Osteoblast (primary cell): ENCODE data around the gene SYNE1. TPM values are rescaled to one million over a fixed set of nuclear protein-coding genes. Genes with fewer than 3 reads are reported as not detected.

ENCODE experiments used
- DNase-seq: peaks from one replicate; pipeline ENCODE4 v3.0.0; 2011; ENCODE audit warnings: low spot score, mixed read lengths; ENCODE audit not compliant: insufficient read length; ENCODE audit errors: missing footprints
- H2AFZ ChIP-seq: 2 replicates; pipeline ENCODE4 v1.6.0; 2011; ENCODE audit warnings: mild to moderate bottlenecking, low read length
- H3K27ac ChIP-seq: 2 replicates; pipeline ENCODE4 v1.5.1; 2011; ENCODE audit warnings: mild to moderate bottlenecking, low read depth, low read length, moderate library complexity
- H3K27me3 ChIP-seq: 2 replicates; pipeline ENCODE4 v1.6.0; 2012; ENCODE audit warnings: mild to moderate bottlenecking, control low read depth, inconsistent platforms, low read length, moderate library complexity; ENCODE audit not compliant: insufficient read depth
- H3K36me3 ChIP-seq: 2 replicates; pipeline ENCODE4 v1.5.1; 2011; ENCODE audit warnings: mild to moderate bottlenecking, low read length, control low read depth, moderate library complexity; ENCODE audit not compliant: insufficient read depth
- H3K4me1 ChIP-seq: 2 replicates; pipeline ENCODE4 v1.5.1; 2011; ENCODE audit warnings: mild to moderate bottlenecking, low read length, control low read depth, moderate library complexity; ENCODE audit not compliant: insufficient read depth
- H3K4me2 ChIP-seq: 2 replicates; pipeline ENCODE4 v1.6.0; 2011; ENCODE audit warnings: mild to moderate bottlenecking, low read length; ENCODE audit not compliant: insufficient read depth
- H3K4me3 ChIP-seq: fragments of 200-600 bp; sonication (generic); 3 replicates; pipeline ENCODE4 v1.5.1; 2012; ENCODE audit warnings: mild to moderate bottlenecking, low read length, inconsistent platforms; ENCODE audit not compliant: insufficient read depth
- H3K79me2 ChIP-seq: 2 replicates; pipeline ENCODE4 v1.6.0; 2012; ENCODE audit warnings: mild to moderate bottlenecking, low read length, control low read depth, inconsistent platforms; ENCODE audit not compliant: insufficient read depth
- H3K9me3 ChIP-seq: 2 replicates; pipeline ENCODE4 v1.5.1; 2011; ENCODE audit warnings: low read depth, low read length, control low read depth
- H4K20me1 ChIP-seq: 2 replicates; pipeline ENCODE4 v1.6.0; 2012; ENCODE audit warnings: mild to moderate bottlenecking, low read length, control low read depth; ENCODE audit not compliant: insufficient read depth
- total RNA-seq: library from RNA; depleted of rRNA; stranded (reverse); fragments of >200 nt; gene quantifications from 2 replicates; pipeline ENCODE4 v1.2.3, GENCODE V29; 2012
- TF ChIP-seq, protein P1 (sequence below): IDR thresholded peaks from 2 replicates; pipeline ENCODE4 v1.5.1; 2011; ENCODE audit warnings: mild to moderate bottlenecking, low read depth, low read length, moderate library complexity; ENCODE audit errors: extremely low read depth

Gene SYNE1
- total RNA-seq, 1 donor: 240 TPM

- TF ChIP-seq, protein P1, sequence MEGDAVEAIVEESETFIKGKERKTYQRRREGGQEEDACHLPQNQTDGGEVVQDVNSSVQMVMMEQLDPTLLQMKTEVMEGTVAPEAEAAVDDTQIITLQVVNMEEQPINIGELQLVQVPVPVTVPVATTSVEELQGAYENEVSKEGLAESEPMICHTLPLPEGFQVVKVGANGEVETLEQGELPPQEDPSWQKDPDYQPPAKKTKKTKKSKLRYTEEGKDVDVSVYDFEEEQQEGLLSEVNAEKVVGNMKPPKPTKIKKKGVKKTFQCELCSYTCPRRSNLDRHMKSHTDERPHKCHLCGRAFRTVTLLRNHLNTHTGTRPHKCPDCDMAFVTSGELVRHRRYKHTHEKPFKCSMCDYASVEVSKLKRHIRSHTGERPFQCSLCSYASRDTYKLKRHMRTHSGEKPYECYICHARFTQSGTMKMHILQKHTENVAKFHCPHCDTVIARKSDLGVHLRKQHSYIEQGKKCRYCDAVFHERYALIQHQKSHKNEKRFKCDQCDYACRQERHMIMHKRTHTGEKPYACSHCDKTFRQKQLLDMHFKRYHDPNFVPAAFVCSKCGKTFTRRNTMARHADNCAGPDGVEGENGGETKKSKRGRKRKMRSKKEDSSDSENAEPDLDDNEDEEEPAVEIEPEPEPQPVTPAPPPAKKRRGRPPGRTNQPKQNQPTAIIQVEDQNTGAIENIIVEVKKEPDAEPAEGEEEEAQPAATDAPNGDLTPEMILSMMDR: no peak
- Histone ChIP-seq H3K4me3 (no peak overlapping the region), H2AFZ (no peak overlapping the region), H3K36me3 (no peaks in the 10 kb centered on the region), H4K20me1 (no peaks in the 10 kb centered on the region), H3K27me3 (no peaks in the 10 kb centered on the region), H3K27ac (no peak overlapping the region), H3K9me3 (no peaks in the 10 kb centered on the region), H3K79me2 (no peaks in the 10 kb centered on the region), H3K4me2 (no peak overlapping the region), H3K4me1 (no peaks in the 10 kb centered on the region)
- DNase-seq: no peak
Observed at GRCh38 chr6:152441902-152442301, 195.3 kb downstream of the SYNE1 start.

DNA sequence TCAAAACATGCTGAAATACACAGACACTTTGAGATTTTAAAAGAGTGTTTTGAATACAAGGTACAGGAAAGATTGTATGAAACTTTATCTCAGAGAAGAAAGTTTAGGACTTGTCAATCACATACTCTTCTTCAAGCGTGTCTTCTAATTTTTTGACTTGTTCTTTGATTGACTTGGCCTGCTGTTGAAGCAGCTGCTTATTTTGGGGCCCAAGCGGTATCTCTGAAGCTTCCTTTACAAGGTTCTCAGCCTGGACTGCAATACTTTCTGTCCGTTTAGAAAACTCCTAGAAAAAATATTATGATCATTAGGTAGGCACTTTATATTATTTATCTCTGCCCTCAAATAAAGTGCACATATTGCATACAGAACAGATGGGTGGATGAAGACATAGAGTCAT lies 201.3 kb downstream of the SYNE1 start:
- Histone ChIP-seq H3K79me2 (no peaks in the 10 kb centered on the region), H3K27ac (no peak overlapping the region), H3K27me3 (no peaks in the 10 kb centered on the region), H4K20me1 (no peaks in the 10 kb centered on the region), H3K4me3 (no peak overlapping the region), H3K4me2 (no peak overlapping the region), H3K9me3 (no peaks in the 10 kb centered on the region), H3K4me1 (no peaks in the 10 kb centered on the region), H3K36me3 (no peaks in the 10 kb centered on the region), H2AFZ (no peak overlapping the region)
- TF ChIP-seq, protein P1: no peak
- DNase-seq: no peak

DNA sequence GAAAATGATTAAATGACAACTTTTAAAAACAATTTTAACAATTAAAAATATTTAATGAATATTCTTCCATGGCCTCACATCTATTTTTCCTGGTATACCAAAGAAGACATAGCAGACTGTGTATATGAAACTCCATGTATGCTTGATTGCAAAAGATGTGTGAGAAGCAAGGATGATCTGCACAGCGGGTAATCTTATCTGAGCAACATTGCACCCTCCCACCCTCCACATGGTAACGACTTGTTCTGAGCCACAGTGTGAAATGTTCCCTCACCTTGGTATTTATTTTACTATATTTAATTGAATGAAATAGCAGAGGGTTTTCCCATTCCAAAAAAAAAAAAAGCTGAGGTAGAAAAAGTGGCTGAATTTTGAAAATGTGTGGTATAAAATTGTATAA lies 204.4 kb downstream of the SYNE1 start:
- Histone ChIP-seq H4K20me1 (no peaks in the 10 kb centered on the region), H3K27me3 (no peaks in the 10 kb centered on the region), H3K79me2 (no peaks in the 10 kb centered on the region), H3K4me3 (no peak overlapping the region), H3K4me2 (no peak overlapping the region), H2AFZ (no peak overlapping the region), H3K27ac (no peak overlapping the region), H3K36me3 (no peaks in the 10 kb centered on the region), H3K9me3 (no peaks in the 10 kb centered on the region), H3K4me1 (no peaks in the 10 kb centered on the region)
- DNase-seq: no peak
- TF ChIP-seq, protein P1: no peak

GRCh38 chr6:152428126-152428525 lies 209.0 kb downstream of the SYNE1 start:
- Histone ChIP-seq H3K4me2 (peak overlapping the region; percentile 44), H4K20me1 (no peaks in the 10 kb centered on the region), H3K27me3 (no peaks in the 10 kb centered on the region), H3K4me1 (no peaks in the 10 kb centered on the region), H3K9me3 (no peaks in the 10 kb centered on the region), H3K36me3 (no peaks in the 10 kb centered on the region), H3K79me2 (no peaks in the 10 kb centered on the region), H3K27ac (no peak overlapping the region), H2AFZ (peak overlapping the region; percentile 92), H3K4me3 (no peak overlapping the region)
- DNase-seq: no peak
- TF ChIP-seq, protein P1: no peak
